Hypothalamus (tissue), 51 donors: Measurements from ENCODE around the gene RBMS3.
"Not testable (repeated sequence)": the region's sequence is repeated elsewhere in the genome, so short reads cannot be mapped to it uniquely, and the experiment has no call there.

Experiments
- DNase-seq, 51 donors: peaks; one replicate each; lab custom pipeline; 2025; lab: John Stamatoyannopoulos, UW

Gene RBMS3

GRCh38 chr3:29514912-29515311 lies 234.0 kb downstream of the RBMS3 start:
- no peak for DNase-seq

DNA sequence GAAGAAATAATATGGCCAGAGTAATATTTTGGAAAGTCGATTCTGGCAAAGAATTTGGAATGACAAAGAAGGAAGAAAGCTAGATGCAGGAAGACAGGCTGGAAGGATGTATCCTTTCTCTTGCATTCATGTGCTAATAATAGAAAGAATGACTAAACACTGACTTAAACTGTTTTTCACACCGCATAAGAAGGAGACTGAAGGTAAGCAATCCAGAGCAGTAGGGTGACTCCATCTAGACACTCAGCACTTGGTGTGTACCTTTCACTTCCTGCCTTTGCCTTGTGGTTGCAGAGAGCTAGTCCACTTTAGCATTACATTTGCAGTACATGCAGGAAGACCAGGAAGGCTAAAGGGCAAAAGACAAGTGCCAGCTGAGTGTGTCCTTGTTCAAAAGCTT lies 234.6 kb downstream of the RBMS3 start:
- DNase-seq = no peak

- DNase-seq = no peak
Measured at GRCh38 chr3:29516164-29516563, 235.3 kb downstream of the RBMS3 start.

GRCh38 chr3:29520764-29521163 lies 239.9 kb downstream of the RBMS3 start:
- no peak for DNase-seq

GRCh38 chr3:29521293-29521692 lies 240.4 kb downstream of the RBMS3 start:
- DNase-seq = no peak

DNA sequence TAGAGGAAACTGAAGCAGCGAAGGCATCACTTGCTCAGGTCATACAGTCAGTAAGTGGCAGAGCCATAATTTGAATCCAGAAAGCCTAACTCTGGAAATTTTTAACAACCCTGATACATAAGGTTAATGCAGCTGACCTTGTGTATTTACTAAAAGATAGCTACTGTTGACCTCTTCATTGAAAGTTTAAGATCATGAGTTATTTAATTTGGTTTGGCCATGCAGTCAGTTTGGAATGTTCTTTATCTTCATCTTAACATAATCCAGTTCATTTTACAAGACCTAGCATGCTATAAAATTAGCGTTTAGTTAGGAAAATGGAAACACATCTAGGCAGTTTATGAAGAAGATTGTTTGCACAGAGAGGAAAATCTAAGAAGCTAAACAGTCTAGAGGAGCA lies 240.9 kb downstream of the RBMS3 start:
- no peak for DNase-seq

- DNase-seq = not testable (repeated sequence)
Measured at GRCh38 chr3:29524433-29524832, 243.6 kb downstream of the RBMS3 start.

DNA sequence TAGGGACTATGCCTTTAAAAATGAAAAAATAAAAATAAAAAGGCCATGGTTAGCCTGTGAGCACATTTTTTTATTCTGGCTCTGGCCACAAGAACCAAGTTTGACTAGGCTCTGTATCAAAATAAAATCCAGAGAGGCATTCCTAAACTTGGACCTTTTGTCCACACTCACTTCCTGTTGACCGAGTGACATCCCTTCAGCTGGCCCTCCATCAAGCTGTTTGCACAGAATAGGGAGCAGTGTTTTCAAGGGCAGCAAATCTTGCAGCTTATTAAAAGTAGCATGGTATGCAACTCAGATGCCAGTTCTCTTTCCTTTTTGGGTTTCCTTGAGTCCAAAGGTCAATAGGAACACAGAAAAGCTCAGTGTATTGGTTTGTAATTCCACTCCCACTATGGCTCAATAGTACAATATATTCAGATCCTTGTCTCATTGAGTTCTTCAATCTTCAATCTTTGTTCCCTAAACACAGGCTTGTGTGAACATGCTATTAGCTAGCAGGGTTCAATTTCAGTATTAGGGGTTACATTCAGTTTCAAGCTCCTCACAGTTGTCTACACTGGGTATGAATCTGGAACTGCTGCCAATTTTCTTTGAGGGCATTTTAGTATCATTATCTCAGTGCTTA lies 244.5 kb downstream of the RBMS3 start:
- peak in 6 of 51 donors; percentile 0 to 9 (median 1) for DNase-seq

DNA sequence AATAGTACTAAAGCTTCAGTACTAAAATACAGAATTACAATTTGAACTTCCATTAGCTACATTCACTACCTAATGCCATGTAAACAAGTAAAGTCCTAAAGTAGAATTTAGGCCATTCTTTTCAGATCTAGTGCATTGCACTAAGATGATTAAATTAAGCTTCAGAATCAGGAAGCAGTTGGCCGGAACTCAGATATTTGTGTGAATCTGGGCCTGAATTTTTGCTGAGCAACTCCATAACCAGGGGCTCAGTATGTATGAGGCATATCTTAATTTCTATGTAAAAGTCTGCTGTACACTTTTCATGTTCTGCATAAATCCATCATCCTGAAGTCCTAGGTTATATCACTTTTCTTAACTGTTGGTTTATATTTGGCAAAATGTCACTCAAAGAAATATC lies 246.4 kb downstream of the RBMS3 start:
- DNase-seq = no peak

GRCh38 chr3:29531644-29532043 lies 250.8 kb downstream of the RBMS3 start:
- no peak for DNase-seq

DNA sequence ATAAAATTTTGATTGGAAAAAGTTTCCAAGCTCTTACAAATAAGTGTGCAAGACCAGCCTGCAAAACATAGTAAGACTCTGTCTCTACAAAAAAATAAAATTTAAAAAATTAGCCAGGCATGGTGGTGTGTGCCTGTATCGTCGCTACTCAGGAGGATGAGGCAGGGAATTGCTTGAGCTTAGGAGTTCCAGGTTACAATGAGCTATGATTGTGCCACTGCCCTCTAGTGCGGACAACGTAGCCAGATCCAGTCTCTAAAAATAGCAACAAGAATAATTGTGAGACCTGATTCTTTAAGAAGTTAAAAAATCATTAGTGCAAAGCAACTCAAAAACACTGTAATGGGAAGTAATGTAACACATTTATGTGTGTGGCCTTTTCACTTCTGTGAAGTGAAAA lies 251.6 kb downstream of the RBMS3 start:
- no peak for DNase-seq

DNA sequence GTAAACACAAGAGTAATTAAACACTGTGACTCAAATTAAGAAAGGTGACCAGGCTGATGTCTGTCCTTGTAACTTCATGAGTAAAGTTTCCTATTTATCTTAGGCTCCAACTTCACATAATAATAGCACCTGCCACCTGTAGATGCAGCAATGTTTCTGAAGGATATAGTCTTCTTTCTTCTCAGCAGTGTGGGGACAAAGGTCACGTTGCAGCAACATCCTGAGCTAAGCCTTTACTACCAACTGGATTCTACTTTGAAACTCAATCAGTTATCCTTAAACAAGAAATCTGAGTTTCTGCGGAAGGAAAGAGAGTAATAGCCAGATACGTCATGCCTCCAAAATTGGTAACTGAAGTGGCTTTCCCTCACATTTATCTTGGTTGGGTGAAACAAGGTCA lies 253.1 kb downstream of the RBMS3 start:
- no peak for DNase-seq

DNA sequence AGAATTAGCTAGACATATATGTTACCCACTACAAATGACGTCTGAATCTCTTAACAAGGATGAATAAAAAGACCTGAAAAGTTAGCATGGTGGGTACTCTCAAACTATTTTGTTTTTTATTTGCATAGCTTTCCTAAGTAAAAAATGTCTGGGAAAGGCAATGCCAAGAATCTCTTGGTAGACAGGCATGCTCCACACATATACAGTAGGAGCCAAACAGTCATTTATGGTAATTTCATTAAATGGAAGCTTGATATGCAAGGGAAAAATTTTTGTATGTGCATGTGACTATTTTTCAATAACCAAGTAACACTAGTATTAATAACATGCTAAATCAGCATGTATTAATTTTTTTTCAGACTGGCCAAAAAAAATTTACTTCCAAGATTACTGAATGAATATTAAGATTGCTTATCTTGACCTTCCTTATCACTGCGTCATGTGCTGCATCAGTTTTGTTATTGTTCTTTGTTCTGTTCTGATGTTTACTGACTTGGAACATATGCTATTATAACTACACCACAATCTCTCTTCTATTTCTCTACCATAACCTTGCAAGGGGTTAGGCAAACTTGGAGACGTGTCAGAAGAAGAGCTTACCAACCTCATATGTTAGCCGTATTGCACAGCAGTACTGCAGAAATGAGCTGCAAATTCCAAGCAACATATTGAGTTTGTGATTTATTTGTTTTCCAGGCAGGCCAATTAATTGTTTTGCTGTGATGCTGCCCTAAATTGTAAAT lies 255.3 kb downstream of the RBMS3 start:
- no peak for DNase-seq

DNA sequence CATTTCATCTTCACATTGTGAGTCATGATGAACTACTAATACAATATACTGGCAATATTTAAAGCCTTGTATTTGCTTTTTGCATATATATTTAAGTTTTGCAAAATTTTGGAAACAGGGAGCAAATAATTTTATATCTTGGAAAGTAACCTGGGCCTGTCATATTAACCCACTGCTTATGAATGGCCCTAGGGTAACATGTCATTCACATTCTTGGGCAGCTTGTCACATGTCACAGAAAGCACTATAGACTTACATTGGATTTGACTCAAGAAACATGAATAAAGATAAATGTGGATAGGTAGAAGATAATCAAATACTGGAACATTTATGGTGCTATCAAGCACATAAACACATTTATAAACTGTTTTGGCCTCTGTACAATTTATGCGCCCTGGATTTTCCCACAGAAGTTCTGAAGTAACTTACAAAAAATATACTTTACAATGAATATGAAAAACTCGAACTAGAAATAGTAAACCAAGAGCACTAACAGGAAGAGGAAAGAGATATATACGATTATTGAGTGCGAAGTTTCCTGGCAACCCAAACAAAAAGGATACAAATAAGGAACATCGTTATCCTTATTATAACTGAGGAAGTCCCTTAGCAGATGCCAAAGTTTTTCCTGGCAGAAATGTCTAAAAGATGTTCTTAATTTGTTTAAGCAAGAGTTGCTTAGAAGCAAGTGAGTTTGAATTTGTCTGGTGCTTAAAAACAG lies 257.2 kb downstream of the RBMS3 start:
- no peak for DNase-seq

GRCh38 chr3:29538610-29538958 lies 257.7 kb downstream of the RBMS3 start:
- no peak for DNase-seq

- DNase-seq = no peak
Measured at GRCh38 chr3:29540544-29540943, 259.7 kb downstream of the RBMS3 start.

- no peak for DNase-seq
Measured at GRCh38 chr3:29544701-29545363, 264.0 kb downstream of the RBMS3 start.

DNA sequence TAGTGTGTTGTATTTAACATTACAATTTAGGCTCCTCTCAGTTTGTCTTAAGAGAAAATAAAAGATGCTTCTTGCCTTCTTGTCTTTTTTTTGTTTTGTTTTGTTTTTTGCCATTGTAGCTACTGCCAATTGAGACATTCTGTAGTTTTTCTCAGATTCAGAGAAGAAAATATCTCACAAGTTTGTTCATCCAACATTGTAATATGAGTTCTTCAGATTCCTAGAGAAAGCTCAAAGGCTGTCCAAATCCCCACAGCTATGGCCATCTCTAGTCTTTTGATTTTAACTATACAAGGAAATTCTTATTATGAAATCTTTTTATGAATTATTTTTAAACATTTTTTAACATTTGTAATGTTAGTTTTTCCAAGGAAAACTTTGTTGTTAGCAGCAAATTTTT lies 264.7 kb downstream of the RBMS3 start:
- DNase-seq = no peak

DNA sequence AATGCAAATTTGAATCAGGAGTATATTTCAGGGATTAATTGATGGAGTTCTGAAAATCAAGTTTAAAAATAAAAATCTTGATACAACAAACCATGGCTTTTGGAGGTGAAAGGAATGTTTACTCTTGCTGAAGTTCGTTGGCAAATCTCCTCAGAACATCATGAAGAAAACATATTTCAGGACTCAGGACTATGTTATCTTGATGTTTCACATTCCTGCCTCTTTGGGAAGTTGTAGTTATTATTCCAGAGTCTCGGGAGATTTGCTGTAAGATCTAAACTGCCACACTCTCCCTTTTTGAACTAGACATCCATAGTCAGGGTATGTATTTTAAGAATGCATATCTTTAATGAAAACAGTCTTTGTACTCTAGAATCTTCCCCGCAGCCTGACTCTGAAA lies 271.2 kb downstream of the RBMS3 start:
- no peak for DNase-seq

DNA sequence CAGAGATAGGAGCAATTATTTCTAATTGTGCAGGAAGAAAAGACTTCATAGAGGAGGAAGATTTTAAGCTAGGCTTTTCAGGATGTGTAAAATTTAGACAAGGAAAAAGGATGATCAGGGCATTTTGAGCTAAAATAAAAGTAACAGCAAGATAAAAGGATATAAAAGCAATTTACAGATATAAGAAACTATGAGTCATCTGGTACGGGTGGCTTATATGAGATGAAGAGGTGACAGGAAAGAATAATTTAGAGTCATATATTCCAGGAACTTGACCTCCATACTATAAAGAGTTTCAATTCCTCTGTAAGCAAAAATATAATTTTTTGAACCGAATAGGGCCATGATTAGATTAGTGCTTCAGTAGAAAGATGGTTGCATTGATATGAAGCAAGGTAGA lies 273.7 kb downstream of the RBMS3 start:
- DNase-seq = no peak

DNA sequence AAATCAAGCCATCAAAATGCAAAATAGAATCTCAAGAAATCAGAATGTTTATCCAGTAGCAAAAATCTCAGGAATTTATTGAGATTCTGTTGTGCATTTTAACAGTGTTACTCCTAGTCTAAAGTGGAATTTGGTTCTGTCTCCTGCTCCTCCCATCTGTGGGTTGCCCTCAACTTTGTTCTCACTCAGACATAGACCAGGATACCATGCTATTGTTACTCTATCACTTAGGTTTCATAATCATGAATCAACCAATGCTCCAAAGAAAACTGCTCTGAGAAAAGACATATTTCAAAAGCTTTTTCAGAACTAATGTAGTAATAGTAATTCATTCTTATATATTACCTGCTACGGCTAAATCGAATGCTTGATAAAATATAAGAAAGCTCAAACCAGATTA lies 274.7 kb downstream of the RBMS3 start:
- no peak for DNase-seq

GRCh38 chr3:29557186-29557585 lies 276.3 kb downstream of the RBMS3 start:
- DNase-seq = no peak
